A172 (cell line): Measurements from ENCODE around the gene AMIGO2. TPM values are rescaled to one million over a fixed set of nuclear protein-coding genes. Genes with fewer than 3 reads are reported as not detected.

Source experiments
- DNase-seq: peaks from one replicate; pipeline ENCODE4 v3.0.0-alpha.2; 2015; ENCODE audit warnings: low spot score
- total RNA-seq: library from RNA; depleted of rRNA; stranded (reverse); fragments of >200 nt; shearing (Covaris generic); gene quantifications from 2 replicates; pipeline ENCODE4 v1.2.3, GENCODE V29; 2014

The AMIGO2 gene
- total RNA-seq, 1 experiment from 2014 or later = 279 TPM

- peak; percentile 45 for DNase-seq
These were observed 17.6 kb upstream of the AMIGO2 start for GRCh38 chr12:47097276-47097896.

GRCh38 chr12:47095446-47096236, 15.9 kb upstream of the AMIGO2 start:
- DNase-seq = peak; percentile 92

GRCh38 chr12:47094804-47095203, 15.0 kb upstream of the AMIGO2 start:
- DNase-seq = peak; percentile 76

- DNase-seq = no peak
These were observed 11.2 kb upstream of the AMIGO2 start for GRCh38 chr12:47091009-47091408.

GRCh38 chr12:47088021-47088944, 8.5 kb upstream of the AMIGO2 start:
- peak; percentile 46 for DNase-seq

GRCh38 chr12:47087088-47087688, 7.4 kb upstream of the AMIGO2 start:
- no peak for DNase-seq

GRCh38 chr12:47085815-47086252, 6.1 kb upstream of the AMIGO2 start:
- peak; percentile 89 for DNase-seq

- no peak for DNase-seq
These were observed 4.4 kb upstream of the AMIGO2 start for GRCh38 chr12:47084172-47084571.

GRCh38 chr12:47082796-47083621, 3.2 kb upstream of the AMIGO2 start:
- peak; percentile 98 for DNase-seq

- DNase-seq = no peak
These were observed 2.5 kb upstream of the AMIGO2 start for GRCh38 chr12:47082283-47082682.

- peak; percentile 94 for DNase-seq
These were observed 1.2 kb upstream of the AMIGO2 start for GRCh38 chr12:47080725-47081502.

- DNase-seq = peak; percentile 85
These were observed 394 bp upstream of the AMIGO2 start for GRCh38 chr12:47079981-47080724.

GRCh38 chr12:47078733-47079467, 859 bp downstream of the AMIGO2 start:
- DNase-seq = peak; percentile 48

- DNase-seq = no peak
These were observed 1.7 kb downstream of the AMIGO2 start for GRCh38 chr12:47078086-47078395.

GRCh38 chr12:47077206-47078085, 2.3 kb downstream of the AMIGO2 start:
- no peak for DNase-seq

GRCh38 chr12:47075192-47076084, 4.3 kb downstream of the AMIGO2 start:
- no peak for DNase-seq

GRCh38 chr12:47074757-47075156, 5.0 kb downstream of the AMIGO2 start:
- no peak for DNase-seq
